DMS153 (cell line): ENCODE measurements around the gene PDE6B.

Experiments
- DNase-seq: peaks from one replicate; lab custom pipeline; 2025; lab: John Stamatoyannopoulos, UW

PDE6B gene

DNA sequence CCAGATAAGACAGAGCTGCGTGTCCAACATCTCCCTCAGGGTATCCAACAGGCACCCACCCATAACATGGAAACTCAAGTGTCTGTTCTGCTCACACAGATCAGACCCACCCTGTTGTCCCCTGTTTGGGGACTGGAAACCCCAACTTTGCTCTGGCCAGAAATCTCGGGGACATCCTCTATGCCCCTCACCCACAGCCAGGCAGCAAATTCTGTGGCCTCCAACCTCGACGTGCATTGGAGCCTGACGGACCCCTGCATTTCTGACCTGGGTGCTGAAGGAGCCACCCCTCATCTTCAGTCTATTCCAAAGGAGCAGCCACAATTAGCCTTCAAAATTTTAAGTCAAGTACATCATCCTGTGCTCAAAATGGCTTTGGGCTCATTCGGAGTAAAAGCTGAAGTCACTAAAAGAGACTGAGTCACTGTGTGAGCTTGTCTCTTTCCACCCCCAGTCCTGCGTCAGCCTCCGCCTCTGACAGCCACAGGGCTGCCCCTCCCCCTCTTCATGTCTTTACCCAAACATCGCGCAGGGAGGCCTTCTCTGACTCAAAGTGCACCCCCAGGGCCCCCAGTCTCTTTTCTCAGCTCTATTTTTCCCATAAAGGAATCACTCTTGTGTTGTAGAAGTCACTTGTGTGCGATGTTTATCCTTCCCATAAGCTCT, 24.4 kb upstream of the PDE6B start:
- DNase-seq: no peak

DNA sequence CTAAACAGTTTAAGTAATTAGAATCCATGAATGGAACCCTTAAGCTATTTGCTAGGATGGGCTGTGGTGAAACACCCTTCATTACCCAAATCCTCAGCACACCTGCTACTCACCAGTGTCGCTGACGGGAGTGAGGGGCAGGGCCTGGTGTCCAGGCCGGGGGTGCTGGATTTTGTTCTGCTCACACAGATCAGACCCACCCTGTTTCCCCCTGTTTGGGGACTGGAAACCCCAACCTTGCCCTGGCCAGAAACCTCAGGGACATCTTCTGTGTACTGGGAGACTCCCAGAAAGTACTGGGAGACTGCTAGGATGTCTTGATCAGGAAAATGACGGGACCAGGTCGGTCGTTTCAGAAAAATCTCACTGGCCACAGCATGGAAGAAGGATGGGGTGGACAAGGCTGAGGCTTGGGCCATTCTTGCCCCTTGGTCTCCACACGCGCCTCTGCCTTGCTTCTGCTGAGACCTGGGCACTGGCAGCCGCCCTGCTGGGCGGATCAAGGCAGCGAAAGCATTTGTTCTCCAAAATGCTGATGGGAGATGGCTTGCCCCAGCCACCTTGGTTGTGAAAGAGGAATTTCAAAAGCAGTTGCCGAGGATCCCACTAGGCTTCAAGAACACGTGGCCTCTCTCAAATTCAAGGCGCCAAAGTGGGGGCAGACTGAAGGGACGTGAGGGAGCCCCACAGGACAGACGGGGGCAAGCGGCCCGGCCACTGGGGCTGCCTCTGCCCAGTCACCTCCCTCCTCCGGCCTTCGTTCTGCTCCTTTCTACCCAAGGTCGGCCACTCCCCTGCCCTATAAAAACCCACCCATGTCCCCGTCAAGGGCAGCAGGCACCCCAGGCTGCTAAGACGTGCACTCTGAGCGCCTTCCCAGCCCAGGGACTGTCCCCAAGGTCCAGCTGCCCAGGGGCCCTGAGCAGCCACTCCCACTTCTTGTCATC, 23.5 kb upstream of the PDE6B start:
- no peak for DNase-seq

DNA sequence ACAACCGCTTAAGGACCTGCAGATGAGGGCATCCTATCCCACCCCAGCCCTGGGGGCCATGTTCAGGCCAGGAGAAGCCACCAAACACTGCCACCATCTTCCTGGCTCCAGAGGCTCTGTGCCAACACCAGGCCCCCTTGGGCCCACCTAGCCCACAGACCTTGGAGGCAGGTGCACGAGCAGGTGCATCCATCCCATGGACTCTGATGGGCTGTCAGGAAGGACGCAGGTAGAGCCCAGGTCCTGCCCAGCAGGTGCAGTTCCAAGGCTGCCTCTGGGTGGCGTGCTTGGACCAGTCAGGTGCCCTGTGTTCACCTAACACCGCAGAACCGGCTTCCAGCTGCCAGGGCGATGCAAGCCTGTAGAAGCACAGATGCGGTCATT, 22.8 kb upstream of the PDE6B start:
- DNase-seq: peak; percentile 5

GRCh38 chr4:604131-604530, 21.2 kb upstream of the PDE6B start:
- DNase-seq: no peak

DNA sequence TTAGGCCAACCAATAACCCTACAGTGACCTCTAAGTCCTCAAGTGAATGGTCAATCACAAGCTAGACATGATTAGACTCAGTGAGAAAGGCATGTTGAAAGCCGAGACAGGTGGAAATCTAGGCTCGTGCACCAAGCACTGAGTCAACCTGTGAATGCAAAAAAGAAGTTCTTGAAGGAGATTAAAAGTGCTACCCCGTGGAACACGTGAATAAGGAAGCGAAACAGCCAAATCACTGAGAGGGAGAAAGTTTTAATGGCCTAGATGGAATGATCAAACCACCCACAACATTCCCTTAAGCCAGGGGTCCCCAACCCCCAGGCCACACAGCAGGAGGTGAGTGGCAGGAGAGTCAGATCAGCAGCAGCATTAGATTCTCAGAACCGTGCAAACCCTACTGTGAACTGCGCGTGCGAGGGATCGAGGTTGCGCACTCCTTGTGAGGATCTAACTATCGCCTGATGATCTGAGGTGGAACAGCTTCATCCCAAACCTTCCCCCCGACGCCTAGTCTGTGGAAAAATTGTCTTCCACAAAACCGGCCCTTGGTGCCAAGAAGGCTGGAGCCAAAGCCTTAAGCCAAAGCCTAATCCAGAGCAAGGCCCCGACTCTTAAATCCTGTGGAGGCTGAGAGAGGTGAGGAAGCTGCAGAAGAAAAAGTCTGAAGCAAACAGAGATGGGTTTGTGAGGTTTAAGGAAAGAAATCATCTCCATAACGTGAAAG, 19.5 kb upstream of the PDE6B start:
- DNase-seq: no peak

DNA sequence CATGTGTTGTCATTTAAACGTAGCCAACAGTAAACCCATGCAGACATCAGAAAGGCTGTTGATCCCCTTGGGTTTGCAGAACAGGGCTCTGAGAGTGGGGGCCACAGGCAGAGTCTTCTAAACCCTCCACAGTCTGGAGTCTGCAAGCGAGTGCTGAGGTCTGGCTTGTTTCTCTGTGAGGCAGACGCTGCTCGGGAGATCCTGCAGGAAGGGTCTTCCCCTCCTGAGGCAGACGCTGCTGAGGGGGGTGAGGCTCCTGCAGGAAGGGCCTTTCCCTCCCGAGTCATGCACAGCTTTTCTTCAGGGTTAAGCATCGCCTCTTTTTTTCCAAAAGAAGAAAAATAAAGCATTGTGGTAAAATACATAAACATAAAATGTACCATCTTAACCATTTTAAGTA, 17.1 kb upstream of the PDE6B start:
- DNase-seq: no peak

GRCh38 chr4:609400-610050, 15.8 kb upstream of the PDE6B start:
- no peak for DNase-seq

GRCh38 chr4:610411-611261, 14.7 kb upstream of the PDE6B start:
- no peak for DNase-seq

DNA sequence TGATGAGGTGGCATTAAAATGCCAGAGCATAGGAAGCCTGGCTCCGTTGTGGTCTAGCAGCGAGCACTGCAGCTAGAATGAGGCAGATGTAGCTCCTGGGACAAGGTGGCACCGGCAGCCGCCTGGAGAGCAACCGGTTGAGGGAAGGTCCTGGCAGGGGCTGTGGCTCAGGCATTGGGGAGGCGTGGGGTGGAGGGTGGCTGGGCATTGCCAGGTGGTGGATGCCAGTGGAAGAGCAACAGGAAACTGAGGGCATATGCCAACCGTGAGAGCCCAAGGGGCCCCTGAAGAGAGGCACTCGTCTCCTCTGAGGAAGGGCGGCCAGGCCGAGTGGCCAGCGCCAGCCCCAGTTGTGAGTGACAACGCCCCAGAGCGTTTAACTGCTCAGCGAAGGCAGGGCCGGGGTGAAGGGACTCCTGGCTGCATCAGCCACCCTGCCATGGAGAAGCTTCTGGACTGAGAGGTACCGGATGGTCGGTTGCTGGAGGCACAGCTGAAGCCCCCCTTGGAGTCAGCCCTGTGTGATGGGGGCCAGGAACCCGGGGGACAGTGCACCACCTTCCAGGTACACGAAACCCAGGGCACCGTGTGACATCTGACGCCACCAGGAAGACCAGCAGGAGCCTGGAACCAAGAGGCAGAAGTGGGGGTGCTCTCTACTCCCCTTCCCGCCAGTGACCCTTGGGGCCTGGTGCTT, 13.2 kb upstream of the PDE6B start:
- no peak for DNase-seq

GRCh38 chr4:612749-613125, 12.6 kb upstream of the PDE6B start:
- no peak for DNase-seq

DNA sequence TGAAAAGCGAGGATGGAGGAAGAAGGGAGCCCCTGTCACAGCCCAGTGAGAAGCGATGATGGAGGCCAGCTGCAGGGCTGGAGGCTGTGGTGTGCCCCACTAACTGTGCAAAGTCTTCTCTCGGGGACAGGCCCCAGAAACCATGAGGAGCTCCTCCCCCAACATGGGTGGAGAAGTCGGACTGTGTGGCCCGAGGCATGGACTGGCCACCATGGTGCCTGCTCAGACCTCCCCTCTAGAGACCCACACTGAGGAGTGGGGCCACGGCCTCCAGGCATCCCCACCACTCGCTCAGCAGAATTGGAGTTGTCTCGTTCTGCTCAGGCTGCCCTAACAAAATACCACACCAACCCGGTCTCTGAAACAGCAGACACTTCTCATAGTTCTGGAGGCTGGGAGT, 12.2 kb upstream of the PDE6B start:
- no peak for DNase-seq

DNA sequence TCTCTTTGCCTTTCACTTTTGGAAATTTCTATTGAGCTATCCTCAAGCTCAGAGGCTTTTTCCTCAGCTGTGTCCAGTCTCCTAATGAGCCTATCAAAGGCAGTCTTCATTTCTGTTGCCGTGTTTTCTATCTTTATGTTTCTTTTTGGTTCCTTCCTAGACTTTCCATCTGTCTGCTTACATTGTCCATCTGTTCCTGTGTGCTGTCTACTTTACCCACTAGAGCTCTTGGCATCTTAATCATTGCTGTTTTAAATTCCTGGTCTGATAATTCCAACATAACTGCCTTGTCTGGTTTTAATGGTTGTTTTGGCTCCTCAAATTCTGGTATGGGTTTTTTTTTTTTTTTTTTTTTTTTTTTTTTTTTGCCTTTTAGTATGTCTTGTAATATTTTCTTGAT, 9.3 kb upstream of the PDE6B start:
- no peak for DNase-seq

DNA sequence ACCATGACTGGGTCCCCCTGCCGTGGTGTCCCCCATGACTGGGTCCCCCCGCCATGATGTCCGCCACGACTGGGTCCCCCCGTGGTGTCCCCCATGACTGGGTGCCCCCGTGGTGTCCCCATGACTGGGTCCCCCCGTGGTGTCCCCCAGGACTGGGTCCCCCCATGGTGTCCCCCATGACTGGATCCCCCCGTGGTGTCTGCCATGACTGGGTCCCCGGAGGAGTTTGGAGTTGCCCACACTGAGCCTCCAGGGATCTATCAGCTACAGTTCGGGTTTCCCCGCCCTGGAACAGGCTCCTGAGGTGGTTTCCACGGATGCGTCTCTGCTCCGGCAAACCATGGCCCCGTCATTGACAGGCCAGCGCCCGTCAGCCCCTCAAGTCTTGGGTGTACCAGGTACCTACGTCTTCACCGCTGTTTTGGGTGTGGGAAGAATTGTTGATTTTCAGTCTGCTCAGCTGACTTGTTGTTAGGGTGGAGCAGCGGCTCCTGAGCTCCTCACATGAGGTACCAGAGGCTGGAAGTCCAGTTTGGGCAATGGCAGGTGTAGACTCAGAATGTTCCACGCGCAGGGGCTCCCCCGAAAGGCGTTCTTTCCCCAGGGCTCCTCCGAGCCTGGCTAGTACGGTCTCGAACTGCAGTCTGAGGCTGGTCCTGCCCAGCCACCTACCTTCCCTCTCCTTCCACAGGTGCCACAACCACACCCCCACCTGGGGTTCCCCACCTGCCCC, 8.3 kb upstream of the PDE6B start:
- DNase-seq: no peak

DNA sequence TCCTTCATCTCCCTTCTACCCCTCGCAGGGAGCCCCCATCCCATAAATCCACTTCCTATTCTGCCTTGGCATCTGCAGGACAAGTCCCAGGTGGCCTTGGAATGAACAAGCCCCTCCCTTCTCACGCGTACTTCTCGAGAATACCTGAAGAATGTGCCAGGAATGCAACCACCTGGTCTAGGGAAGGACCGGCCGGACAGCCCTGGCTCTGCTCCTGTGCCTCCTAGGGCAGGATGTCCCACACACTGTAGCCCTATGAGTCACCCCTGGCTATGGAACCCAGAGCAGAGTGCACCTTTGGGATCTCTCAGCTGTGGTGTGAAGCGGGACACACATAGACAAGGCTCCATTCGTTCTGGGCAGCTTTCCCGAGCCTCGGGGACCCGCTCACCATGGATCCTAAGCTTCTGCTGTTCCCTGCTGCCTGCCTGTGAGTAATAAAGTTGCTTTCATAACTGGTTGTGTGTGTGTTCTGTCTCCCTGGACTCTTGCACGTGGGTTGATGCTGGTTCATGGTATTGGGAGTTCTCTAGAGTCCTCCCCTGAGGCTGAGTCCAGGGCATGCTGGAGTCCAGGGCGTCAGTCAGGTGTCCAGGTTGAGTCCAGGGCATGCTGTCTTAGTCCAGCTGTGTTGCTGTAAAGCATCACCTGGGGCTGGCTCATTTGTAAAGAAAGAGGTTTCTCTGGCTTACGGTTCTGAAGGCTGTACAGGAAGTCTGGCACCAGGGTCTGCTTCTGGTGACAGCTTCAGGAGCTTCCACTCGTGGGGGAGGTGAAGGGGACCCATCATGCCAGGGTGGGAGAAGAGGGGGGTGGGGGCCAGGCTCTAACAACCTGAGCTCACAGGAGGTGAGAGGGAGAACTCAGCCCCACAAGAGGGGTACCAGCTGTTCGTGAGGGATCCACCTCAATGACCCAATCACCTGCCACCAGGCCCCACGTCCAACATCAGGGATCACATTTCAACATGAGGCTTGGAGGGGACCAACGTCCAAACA, 7.4 kb upstream of the PDE6B start:
- no peak for DNase-seq

DNA sequence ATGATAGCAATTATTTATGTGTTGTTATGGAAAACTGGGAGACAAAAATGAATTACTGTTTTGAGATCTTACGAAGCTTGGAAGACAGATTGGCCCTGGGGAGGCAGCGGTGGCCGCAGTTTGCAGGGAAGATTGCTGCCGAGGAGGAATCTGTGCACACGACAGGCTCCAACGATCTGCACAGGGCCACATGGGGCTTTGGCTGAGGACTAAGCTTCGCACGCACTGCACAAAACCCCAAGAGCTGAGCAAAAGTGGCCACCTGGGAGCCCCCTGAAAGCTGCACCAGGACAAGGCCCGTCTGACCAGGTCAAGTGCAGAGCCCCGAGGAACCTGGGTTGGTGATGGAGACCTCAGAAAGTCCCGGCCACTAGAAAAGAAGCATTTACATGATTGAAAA, 5.2 kb upstream of the PDE6B start:
- DNase-seq: no peak

DNA sequence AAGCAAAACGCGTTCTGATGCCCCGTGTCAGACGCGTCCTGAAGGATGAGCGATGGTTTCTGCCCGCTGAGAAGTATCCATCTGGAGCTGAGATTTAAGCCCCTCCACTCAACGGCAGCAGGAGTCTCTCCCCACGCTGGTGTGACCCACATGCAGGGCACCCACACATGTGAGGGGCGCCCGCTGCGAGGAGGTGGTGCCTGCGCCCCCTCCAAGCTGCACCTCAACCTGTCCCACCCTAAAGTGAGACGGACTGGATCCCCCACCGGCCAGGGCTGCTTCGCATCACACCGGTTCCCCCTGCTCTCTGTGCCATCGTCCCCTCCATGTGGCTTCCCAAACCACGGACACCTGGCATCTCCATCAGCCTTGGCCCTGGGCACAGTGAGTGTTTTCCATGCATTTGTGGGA, 4.5 kb upstream of the PDE6B start:
- DNase-seq: no peak

- DNase-seq: no peak
These were observed 3.9 kb upstream of the PDE6B start for GRCh38 chr4:621296-622070.
